ENCODE measurements around the gene NRIP2. TPM values are rescaled to one million over a fixed set of nuclear protein-coding genes. Genes with fewer than 3 reads are reported as not detected.

Gene NRIP2, protein sequence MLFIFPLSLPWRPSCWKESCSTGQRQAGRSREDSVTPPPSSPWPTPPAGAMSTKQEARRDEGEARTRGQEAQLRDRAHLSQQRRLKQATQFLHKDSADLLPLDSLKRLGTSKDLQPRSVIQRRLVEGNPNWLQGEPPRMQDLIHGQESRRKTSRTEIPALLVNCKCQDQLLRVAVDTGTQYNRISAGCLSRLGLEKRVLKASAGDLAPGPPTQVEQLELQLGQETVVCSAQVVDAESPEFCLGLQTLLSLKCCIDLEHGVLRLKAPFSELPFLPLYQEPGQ
- 0.08 and 0.48 TPM in 2 replicates for polyA plus RNA-seq

DNA sequence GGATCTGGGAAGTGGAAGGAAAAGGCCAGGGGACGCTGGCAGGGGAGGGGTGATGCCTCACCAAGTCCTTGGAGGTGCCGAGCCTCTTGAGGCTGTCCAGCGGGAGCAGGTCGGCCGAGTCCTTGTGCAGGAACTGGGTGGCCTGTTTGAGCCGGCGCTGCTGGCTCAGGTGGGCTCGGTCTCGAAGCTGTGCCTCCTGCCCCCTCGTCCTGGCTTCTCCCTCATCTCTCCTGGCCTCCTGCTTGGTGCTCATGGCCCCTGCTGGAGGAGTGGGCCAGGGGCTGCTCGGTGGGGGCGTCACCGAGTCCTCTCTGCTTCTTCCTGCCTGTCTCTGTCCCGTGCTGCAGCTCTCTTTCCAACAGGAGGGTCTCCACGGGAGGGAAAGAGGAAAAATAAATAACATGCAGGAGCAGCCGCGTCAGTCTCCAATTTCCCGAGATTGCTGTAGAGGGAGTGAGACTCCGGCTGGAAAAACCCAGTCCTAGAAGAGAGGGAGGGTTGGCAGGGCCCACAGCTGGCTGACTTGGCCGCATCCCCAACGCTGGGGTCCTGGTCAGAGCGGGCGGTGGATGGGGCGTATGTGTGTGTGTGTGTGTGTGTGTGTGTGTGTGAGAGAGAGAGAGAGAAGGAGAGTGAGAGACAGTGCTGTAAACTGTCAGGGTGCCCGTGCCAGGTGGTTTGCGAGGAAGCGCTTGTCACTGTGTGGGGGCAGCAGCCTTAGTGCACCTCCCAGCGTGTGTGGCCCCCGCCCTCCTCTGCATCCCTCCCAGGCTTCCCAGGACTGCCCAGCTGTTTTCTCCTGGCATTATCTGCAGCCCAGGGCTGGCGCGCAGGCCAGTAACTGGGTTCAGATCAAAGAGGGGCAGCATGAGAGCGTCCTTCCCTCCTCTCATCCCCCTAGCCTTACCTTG is at the start of gene NRIP2:
Gene NRIP2, minus strand, starts transcription at position 455 of the 911 bp plus-strand sequence. Its CDS starts 52 bp downstream, at position 403.

DNA sequence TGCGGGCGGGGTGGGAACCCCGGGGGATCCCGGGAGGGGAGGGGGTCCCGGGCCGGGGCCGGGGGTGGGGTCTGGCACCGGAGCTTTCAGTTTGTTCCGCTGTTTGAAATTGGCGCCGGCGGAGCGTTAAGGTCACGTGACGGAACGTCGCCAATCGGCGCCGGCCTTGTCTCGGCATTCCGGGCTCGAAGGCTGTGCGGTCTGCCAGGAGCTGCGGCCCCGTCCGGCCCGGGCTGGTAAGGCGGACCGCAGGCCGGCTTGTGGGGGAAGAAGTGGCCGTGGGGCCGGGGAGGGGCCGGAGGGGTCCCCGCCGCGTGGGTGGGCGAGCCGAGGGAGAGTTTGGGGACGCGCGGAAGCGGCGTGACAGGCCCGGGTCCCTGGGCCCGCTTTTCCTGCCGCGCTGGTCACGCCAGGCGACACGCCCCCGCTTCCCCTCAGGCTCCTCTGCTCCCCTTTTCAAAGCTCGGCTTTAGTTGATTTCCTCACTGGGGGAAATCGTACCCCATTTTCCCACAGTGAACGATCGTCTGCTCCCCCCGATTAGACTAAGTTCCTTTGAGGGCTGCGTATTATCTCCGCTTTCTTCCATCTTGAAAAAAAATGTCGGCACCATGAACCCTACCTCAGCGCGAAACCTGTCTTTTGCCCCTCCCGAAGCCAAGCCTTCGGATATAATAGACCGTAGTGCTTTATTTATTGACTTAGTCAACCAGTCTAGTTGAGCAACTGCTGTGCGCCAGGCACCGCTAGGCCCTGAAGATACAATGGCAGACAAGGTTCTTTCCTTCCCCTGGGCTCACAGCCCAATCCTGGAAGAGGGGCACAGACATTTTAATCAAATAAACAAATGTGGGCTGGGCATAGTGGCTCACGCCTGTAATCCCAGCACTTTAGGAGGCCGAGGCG is 42.5 kb upstream of the NRIP2 start, which contains the start of the genes FOXM1 and RHNO1:
Gene FOXM1, minus strand, starts transcription at position 128 of the 906 bp plus-strand sequence. CDS start 2,696 bp downstream, outside the sequence.
Gene RHNO1, plus strand, starts transcription at position 177 of the 906 bp plus-strand sequence. CDS start 8,144 bp downstream, outside the sequence.

DNA sequence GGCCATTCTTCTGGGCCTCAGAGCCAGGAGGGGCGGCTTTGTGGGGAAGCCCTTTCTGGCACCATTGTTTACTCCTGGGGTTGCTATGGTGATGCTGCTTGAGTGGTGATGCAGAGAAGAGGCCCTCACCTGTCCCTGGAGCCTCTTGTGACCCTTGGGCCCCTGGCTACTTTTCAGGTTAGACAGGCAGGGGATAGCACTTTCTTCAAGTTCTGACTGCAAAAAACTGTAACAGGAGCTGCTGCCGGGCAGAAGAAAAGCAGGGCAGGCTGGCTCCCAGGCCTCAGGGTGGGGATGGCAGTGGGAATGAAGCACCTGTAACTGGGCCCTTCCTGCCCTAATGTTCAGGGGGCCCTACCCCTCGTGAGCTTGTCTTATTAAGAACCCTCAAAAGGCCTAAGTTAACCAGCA is 22.2 kb upstream of the NRIP2 start, which contains the start of gene TEX52:
Gene TEX52, minus strand, starts transcription at position 19 of the 411 bp plus-strand sequence. Its CDS starts 13 bp downstream, at position 6.

DNA sequence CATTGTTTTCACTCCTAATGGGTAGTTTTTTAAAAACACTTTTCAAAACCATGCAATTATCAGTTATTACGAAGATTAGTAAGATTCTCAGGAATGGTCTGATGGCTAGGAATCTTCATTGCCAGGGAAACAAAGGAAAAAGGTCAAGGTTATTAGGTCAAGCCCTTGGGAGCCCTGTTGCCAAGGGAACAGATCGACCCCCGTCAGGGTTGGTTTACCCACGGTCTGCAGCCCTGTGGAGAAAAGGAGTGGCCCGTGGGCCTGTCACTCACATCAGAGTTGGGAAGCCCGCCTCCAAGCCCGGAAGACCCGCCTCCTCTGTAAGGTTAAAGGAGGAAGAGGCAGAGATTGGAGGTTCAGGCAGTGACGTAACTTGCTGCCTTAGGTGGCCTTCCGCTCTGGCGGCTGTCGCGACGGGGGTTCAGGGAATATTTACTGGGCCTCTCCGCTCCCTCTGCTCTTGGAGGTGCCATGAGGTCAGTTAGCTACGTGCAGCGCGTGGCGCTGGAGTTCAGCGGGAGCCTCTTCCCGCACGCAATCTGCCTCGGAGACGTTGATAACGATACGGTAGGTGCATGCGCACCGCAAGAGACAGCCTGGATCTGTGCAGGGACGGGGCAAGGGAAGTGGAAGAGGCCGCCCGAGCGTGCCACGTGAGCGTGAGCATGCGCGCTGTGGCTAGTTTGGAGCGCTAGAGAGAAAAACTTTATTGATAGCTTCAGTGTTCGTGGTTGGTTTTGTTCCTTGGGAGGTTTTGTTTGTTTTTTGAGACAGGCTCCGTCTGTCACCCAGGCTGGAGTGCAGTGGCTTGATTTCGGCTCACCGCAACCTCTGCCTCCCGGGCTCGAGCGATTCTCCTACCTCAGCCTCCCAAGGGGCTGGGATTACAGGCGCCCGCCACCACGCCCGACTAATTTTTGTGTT is 22.3 kb downstream of the NRIP2 start, which contains the start of gene ITFG2:
Gene ITFG2, plus strand, starts transcription at position 379 of the 924 bp plus-strand sequence. Its CDS starts 93 bp downstream, at position 472.

DNA sequence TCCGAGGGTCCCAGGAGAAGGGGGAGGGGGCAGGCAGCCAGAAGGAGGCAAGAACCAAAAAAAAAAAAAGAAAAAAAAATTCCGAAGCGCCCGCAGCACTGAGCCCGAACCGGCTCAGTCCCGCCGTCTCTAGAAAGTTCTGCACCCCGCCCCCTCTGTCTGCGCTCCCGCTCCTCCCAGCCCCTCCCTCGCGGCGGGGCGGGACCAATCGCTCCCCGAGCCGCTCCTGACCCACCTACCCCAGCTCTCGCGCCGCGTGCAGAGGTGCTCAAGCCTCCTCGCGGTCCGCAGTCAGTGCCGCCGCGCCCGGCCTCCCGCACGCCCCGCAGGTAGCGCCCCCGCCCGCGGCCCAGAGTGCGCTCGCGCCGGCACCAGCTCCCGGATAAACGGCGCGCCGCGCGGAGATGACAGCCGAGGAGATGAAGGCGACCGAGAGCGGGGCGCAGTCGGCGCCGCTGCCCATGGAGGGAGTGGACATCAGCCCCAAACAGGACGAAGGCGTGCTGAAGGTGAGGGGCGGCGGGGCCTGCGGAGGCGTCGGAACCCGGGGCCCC is 40.0 kb downstream of the NRIP2 start, which contains the start of gene FKBP4:
Gene FKBP4, plus strand, starts transcription at position 235 of the 554 bp plus-strand sequence. Its CDS starts 170 bp downstream, at position 405.

Other genes starting within 250 kb of the NRIP2 start
- gene FKBP4, start 40.1 kb downstream of the NRIP2 start, polyA plus RNA-seq: 39.6 and 44.3 TPM in 2 replicates
- 12.9 and 21.9 TPM in 2 replicates for gene ITFG2, start 22.4 kb downstream of the NRIP2 start, polyA plus RNA-seq
- not detected in 2 replicates for gene TEX52, start 22.0 kb upstream of the NRIP2 start, polyA plus RNA-seq
- gene FOXM1, start 42.1 kb upstream of the NRIP2 start, polyA plus RNA-seq: not detected in 2 replicates
- 14.8 and 17.2 TPM in 2 replicates for gene RHNO1, start 42.2 kb upstream of the NRIP2 start, polyA plus RNA-seq
- 5.1 and 7.9 TPM in 2 replicates for gene TULP3, start 55.9 kb upstream of the NRIP2 start, polyA plus RNA-seq
- 0.57 and 1.3 TPM in 2 replicates for gene TEAD4, start 124.4 kb upstream of the NRIP2 start, polyA plus RNA-seq
- gene TSPAN9, start 242.3 kb upstream of the NRIP2 start, polyA plus RNA-seq: 3.1 and 3.7 TPM in 2 replicates

Measured in Purkinje cell (primary cell).